GM18502 (cell line): ENCODE results near the gene GPR68.
"Not testable (repeated sequence)": the region's sequence is repeated elsewhere in the genome, so short reads cannot be mapped to it uniquely, and the experiment has no call there.

Experiments
- ATAC-seq: cut with Tn5 transposase; IDR thresholded peaks from one replicate; pipeline ENCODE4 v1.9.1; 2021; ENCODE audit warnings: mild to moderate bottlenecking; ENCODE audit not compliant: unreplicated experiment, poor library complexity

GPR68 gene

GRCh38 chr14:91232052-91232451 lies 12.5 kb downstream of the GPR68 start:
- ATAC-seq: no peak

GRCh38 chr14:91231446-91231845 lies 13.1 kb downstream of the GPR68 start:
- ATAC-seq: no peak

- ATAC-seq: no peak
These were observed 14.0 kb downstream of the GPR68 start for GRCh38 chr14:91230397-91231035.

- peak; percentile 69 for ATAC-seq
These were observed 14.7 kb downstream of the GPR68 start for GRCh38 chr14:91229743-91230200.

- ATAC-seq: no peak
These were observed 15.5 kb downstream of the GPR68 start for GRCh38 chr14:91229005-91229382.

GRCh38 chr14:91228112-91229004 lies 16.1 kb downstream of the GPR68 start:
- peak; percentile 88 for ATAC-seq

- no peak for ATAC-seq
These were observed 17.3 kb downstream of the GPR68 start for GRCh38 chr14:91227183-91227628.

- not testable (repeated sequence) for ATAC-seq
These were observed 18.1 kb downstream of the GPR68 start for GRCh38 chr14:91226360-91226759.

- no peak for ATAC-seq
These were observed 19.5 kb downstream of the GPR68 start for GRCh38 chr14:91225025-91225424.

GRCh38 chr14:91223028-91223783 lies 21.3 kb downstream of the GPR68 start:
- no peak for ATAC-seq

GRCh38 chr14:91221270-91221669 lies 23.2 kb downstream of the GPR68 start:
- ATAC-seq: no peak

- ATAC-seq: no peak
These were observed 23.9 kb downstream of the GPR68 start for GRCh38 chr14:91220581-91221000.

- no peak for ATAC-seq
These were observed 24.8 kb downstream of the GPR68 start for GRCh38 chr14:91219517-91220389.

- no peak for ATAC-seq
These were observed 26.5 kb downstream of the GPR68 start for GRCh38 chr14:91218014-91218413.

- no peak for ATAC-seq
These were observed 27.7 kb downstream of the GPR68 start for GRCh38 chr14:91216731-91217226.

- ATAC-seq: no peak
These were observed 29.1 kb downstream of the GPR68 start for GRCh38 chr14:91215381-91215780.

- no peak for ATAC-seq
These were observed 30.2 kb downstream of the GPR68 start for GRCh38 chr14:91214306-91214705.

- no peak for ATAC-seq
These were observed 33.5 kb downstream of the GPR68 start for GRCh38 chr14:91211017-91211416.

- no peak for ATAC-seq
These were observed 37.5 kb downstream of the GPR68 start for GRCh38 chr14:91207008-91207407.

GRCh38 chr14:91205459-91205858 lies 39.0 kb downstream of the GPR68 start:
- no peak for ATAC-seq
